ENCODE measurements around the gene SDK2.

SDK2 gene

DNA sequence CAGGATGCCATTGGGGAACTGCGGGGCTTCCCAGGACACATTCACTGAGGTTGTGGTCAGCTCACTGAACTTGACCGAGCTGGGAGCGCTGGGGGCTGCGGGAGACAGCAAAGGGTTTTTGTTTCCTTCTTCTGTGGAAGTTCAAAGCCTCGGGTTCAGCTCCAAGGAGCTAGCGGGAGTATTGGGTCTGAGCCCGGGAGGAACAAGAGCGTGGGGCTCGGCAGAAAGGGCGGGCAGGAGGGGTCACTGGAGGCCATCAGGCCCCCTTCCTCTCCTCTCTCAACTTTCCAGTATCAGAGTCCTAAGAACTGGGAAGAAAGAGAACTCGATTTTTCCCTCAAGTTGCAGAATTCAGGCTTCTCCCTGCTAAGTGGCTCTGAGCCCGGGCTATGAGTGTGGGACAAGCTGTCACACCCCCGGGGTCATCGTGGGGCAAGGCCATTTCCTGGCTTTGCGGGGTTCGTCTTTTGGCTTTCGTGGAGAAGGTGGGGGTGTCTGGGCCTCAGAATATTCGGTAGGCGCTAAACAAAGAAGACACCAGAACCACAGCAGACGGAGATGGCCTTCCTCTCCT lies 278.9 kb downstream of the SDK2 start:
- TF ChIP-seq, protein P1, sequence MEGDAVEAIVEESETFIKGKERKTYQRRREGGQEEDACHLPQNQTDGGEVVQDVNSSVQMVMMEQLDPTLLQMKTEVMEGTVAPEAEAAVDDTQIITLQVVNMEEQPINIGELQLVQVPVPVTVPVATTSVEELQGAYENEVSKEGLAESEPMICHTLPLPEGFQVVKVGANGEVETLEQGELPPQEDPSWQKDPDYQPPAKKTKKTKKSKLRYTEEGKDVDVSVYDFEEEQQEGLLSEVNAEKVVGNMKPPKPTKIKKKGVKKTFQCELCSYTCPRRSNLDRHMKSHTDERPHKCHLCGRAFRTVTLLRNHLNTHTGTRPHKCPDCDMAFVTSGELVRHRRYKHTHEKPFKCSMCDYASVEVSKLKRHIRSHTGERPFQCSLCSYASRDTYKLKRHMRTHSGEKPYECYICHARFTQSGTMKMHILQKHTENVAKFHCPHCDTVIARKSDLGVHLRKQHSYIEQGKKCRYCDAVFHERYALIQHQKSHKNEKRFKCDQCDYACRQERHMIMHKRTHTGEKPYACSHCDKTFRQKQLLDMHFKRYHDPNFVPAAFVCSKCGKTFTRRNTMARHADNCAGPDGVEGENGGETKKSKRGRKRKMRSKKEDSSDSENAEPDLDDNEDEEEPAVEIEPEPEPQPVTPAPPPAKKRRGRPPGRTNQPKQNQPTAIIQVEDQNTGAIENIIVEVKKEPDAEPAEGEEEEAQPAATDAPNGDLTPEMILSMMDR (conservative IDR thresholded peaks at IDR 0.05; ENCODE audit: low read depth, low read length): no peak
- H3K4me3 ChIP-seq (ENCODE audit: low read length): no peak overlapping the region
- no peak for DNase-seq (ENCODE audit: low read depth)

DNA sequence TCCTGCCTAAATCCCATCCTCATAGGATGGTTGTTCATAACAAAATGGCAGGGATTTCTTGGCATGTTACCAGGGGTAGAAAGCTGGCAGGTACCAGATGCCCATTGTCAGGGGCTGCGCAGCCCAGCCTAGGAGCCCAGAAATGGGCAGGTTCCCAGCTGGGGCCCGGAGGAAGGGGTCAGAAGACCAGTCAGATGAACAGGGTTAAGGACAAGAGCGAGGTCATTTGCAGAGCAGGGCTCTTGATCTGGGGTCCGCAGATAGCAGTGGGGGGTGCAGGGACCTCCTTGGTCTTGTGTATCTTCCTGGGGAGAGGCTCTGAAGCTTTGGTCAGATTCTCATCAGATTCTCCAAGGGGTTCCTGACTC lies 280.1 kb downstream of the SDK2 start:
- no peak for DNase-seq (ENCODE audit: low read depth)
- TF ChIP-seq, protein P1 (conservative IDR thresholded peaks at IDR 0.05; ENCODE audit: low read depth, low read length): no peak
- H3K4me3 ChIP-seq (ENCODE audit: low read length): no peak overlapping the region

DNA sequence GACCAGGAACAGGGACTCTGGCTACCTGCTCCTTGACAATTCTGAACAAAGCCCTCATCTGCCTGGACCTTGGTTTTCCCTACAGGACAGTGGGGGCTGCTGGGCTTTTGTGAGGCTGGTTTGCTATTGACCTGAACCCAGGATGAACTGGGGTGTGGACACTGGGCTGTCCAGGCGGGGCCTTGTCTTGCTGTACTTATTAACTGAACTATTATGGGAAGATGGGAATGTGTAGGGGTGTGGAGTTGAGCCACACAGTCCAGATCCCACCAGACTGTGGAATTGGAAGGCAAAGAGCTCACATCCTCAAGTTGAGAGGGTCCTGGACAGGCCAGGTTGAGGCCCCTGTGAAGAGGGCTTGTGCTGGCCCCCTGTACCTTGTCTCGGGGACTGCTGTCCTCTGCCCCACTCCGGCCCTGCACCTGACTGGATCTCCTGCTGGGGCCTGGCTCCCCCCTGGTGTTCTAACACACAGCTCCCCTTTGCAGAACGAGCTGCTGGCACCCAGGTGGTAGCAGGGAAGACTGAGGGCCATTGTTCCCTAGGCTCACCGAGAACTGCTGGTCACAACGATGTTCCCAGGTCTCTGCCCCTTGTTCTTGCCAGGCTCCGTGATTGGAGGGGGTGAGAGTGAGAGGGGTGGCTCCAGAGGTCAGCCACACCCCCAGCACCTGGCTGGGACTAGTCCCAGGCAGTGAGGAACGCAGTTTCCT lies 280.6 kb downstream of the SDK2 start:
- TF ChIP-seq, protein P1 (conservative IDR thresholded peaks at IDR 0.05; ENCODE audit: low read depth, low read length): no peak
- DNase-seq (ENCODE audit: low read depth): no peak
- H3K4me3 ChIP-seq (ENCODE audit: low read length): no peak overlapping the region

DNA sequence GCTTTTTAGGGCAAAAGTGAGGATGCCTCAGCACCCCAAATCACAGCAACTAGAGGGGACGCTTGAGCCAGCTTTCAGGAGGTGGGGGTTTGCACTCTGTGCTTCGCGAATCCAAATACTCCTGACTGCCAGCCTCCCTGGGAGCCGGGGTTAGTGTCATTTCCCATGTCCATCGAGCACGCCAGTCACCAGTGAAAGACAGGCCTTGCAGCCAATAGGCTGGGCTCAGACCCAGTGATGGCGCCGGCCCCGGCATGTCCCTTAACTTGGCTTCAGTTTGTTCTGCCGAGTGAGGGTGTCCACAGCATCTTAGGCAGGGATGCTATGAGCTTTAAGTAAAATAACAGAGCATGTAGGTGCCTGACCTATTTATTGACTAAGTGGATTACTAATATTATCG lies 281.5 kb downstream of the SDK2 start:
- TF ChIP-seq, protein P1 (conservative IDR thresholded peaks at IDR 0.05; ENCODE audit: low read depth, low read length): no peak
- DNase-seq (ENCODE audit: low read depth): no peak
- H3K4me3 ChIP-seq (ENCODE audit: low read length): no peak overlapping the region

DNA sequence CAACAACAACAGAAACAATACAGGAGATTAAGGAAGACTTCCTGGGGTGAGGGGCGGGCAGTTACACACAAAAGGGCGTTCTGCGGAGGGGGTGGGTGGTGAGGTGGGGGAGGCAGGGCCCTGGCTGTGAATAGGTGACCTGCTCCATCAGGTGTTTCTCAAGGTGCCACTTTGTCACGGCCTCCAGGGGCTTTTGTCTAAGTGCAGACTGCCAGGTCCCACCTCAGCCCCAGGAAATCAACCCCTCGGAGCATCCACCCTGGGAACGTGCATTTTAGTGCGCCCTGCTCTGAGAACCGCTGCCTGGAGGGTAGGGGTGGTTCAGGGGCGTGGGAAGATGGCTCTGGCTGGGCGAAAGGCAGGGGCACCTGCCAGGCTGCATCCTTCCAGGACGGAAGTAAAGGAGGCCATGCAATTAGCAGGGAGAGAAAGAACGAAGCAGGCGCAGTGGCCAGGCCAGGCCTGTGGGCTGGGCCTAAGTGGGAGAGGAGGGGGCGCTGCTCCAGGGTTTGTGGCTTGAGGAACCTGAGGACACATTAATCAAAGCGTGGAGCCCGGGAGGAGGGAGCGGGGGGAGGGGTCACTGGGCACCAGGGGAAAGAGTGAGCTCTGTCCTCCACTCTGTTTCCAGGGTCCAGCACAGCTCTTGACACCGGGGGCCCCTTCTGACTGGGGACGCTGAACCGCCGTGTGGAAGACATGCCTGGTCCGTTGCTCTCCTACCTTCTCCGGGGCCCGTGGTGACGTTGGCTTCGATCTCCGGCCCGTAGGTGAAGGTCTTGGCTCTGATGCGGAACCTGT lies 283.1 kb downstream of the SDK2 start:
- TF ChIP-seq, protein P1 (conservative IDR thresholded peaks at IDR 0.05; ENCODE audit: low read depth, low read length): no peak
- DNase-seq (ENCODE audit: low read depth): no peak
- no peak overlapping the region for H3K4me3 ChIP-seq (ENCODE audit: low read length)

DNA sequence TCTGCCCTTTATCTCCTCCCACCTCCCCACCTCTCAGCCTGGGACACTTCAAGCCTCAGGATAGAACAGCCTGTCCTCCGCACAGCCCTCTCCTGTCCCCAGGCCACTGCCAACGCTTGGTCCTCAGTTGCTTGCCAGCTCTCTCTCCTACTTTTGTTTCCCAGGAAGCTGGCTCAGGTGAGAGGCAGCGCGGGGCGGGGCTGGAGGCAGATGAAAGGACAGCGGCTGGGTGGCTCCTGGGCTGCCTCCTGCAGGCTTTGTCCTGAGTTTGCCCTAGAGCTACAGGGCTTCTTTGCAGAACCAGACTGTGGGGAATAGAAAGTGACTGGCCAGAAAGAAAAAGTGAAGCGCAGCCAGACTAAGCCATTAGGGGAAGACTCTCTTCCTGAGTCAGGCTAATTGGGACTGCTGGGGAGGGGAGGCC lies 284.2 kb downstream of the SDK2 start:
- TF ChIP-seq, protein P1 (conservative IDR thresholded peaks at IDR 0.05; ENCODE audit: low read depth, low read length): no peak
- no peak overlapping the region for H3K4me3 ChIP-seq (ENCODE audit: low read length)
- DNase-seq (ENCODE audit: low read depth): no peak
